H1 (cell line): ENCODE measurements around the gene STRN. TPM values are rescaled to one million over a fixed set of nuclear protein-coding genes. Genes with fewer than 3 reads are reported as not detected.

Source experiments
- CBX8 ChIP-seq: fragments of 300-800, 300-1000 bp; sonication (generic); IDR thresholded peaks from 2 replicates; pipeline ENCODE4 v1.7.1; 2016; ENCODE audit warnings: low read depth, low read length, borderline replicate concordance
- GTF2F1 ChIP-seq: IDR thresholded peaks from 2 replicates; pipeline ENCODE4 v1.6.1; 2012; ENCODE audit warnings: low read depth, low read length, improper control_type of control experiment, borderline replicate concordance
- KDM1A ChIP-seq: fragments of 200-600, 300-600 bp; sonication (generic); IDR thresholded peaks from 2 replicates; pipeline ENCODE4 v1.7.1; 2016; ENCODE audit warnings: mild to moderate bottlenecking, low read length, borderline replicate concordance
- SIX5 ChIP-seq: IDR thresholded peaks from 2 replicates; pipeline ENCODE4 v1.6.1; 2011; ENCODE audit warnings: mild to moderate bottlenecking, low read depth, low read length
- TEAD4 ChIP-seq: IDR thresholded peaks from 2 replicates; pipeline ENCODE4 v1.6.1; 2012; ENCODE audit warnings: low read depth, low read length, inconsistent platforms, mixed read lengths
- YY1 ChIP-seq: IDR thresholded peaks from 2 replicates; pipeline ENCODE4 v1.6.1; 2011; ENCODE audit warnings: low read depth, mild to moderate bottlenecking, low read length
- polyA plus RNA-seq, 7 experiments: library from polyadenylated mRNA; depleted of rRNA in 3 of 7; stranded (reverse) in 5 of 7; unstranded in 2 of 7; fragments of >200 nt in 5 of 7; fragments of 200-250 nt in 2 of 7; gene quantifications; 1 replicate in 5 of 7; 2 replicates in 1 of 7; 4 replicates in 1 of 7; pipeline versions ENCODE4 v1.2.1 to v1.2.3, GENCODE V29; 2011 to 2013; ENCODE audit warnings: missing spikeins in 2 of 7, mixed read lengths in 2 of 7
- total RNA-seq: library from RNA; stranded (reverse); fragmentation: NEBNext Ultra II Directional; extraction: Animal tissue kit (Norgen Biotek cat#: 25700); gene quantifications from 2 replicates; pipeline ENCODE4 v1.2.1, GENCODE V29; 2021

STRN gene
- total and polyA plus RNA-seq, 2 of the 8 experiments (the other 6 are each of a cell fraction or from before 2014, with no cell fraction given), result 8.3 to 47.0 TPM

DNA sequence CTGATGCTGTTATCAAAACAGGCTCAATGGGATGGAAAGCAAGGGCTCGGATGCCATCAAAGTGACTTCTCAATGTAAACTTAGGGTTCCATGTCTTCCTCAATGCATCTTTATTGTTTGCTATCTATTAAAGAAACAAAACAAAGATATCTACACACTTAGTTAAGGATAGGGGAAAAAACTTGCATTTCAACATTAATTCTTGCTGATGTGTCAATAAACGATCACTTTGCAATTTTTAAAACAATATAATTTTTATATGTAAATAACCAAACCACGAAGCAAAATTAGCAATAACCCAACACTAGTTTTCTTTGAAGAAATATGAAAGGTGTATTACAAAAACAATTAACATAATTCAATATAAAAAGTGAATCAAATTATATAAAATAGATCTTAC is 96.7 kb downstream of the STRN start (continued):
- TF ChIP-seq GTF2F1 (no peak), KDM1A (no peak), CBX8 (no peak), YY1 (no peak), TEAD4 (no peak), SIX5 (no peak)
- TF ChIP-seq, all 59 proteins: peak for 0
